ENCODE data around the gene ENSA. TPM values are rescaled to one million over a fixed set of nuclear protein-coding genes. Genes with fewer than 3 reads are reported as not detected.
"Not testable (repeated sequence)": the region's sequence is repeated elsewhere in the genome, so short reads cannot be mapped to it uniquely, and the experiment has no call there.

The ENSA gene
- total and polyA plus RNA-seq, 2 experiments from 2014 or later, result 114 to 200 TPM

- peaks cover 29% of the 10 kb centered on the region for H3K4me1 Mint-ChIP-seq
- peak overlapping the region; percentile 10; the same call in 1 of the 3 replicates for H3K4me3 Mint-ChIP-seq
- ATAC-seq (no peak), DNase-seq (ENCODE audit: low spot score) (no peak)
- Histone ChIP-seq H3K79me2 (replicated peaks; ENCODE audit: insufficient read depth) (no peaks in the 10 kb centered on the region), H4K20me1 (replicated peaks; ENCODE audit: insufficient read depth) (no peaks in the 10 kb centered on the region), H3K9me2 (ENCODE audit: insufficient read depth) (no peaks in the 10 kb centered on the region), H3K4me3 (peak overlapping the region; percentile 23), H3F3A (replicated peaks; ENCODE audit: low read depth) (0 out of 2 replicates have a peak, but pooled peaks cover 3% of the 10 kb centered on the region), H2AFZ (no peak overlapping the region), H3K27ac (ENCODE audit: low read depth) (peak overlapping the region; percentile 95), H3K27me3 (ENCODE audit: insufficient read depth) (no peaks in the 10 kb centered on the region), H3K36me3 (ENCODE audit: insufficient read depth) (no peaks in the 10 kb centered on the region), H3K4me2 (peak overlapping the region; percentile 61), H3K4me1 (ENCODE audit: insufficient read depth) (peaks cover 38% of the 10 kb centered on the region)
- H3K27me3 Mint-ChIP-seq (ENCODE audit: insufficient read depth, low read depth, poor library complexity), result peaks cover 16% of the 10 kb centered on the region
- H3K36me3 Mint-ChIP-seq (ENCODE audit: low read depth), result peaks cover 21% of the 10 kb centered on the region
- TF ChIP-seq ZNF114 (CRISPR knock-in tag; IDR thresholded peaks at IDR 0.05) (no peak), STAT1 (IDR thresholded peaks at IDR 0.05; ENCODE audit: unreplicated experiment) (no peak), REST (IDR thresholded peaks at IDR 0.05; ENCODE audit: unreplicated experiment) (no peak), CREB1 (CRISPR knock-in tag; IDR thresholded peaks at IDR 0.05; ENCODE audit: low read depth) (no peak), EZH2 (IDR thresholded peaks at IDR 0.05; ENCODE audit: low read depth, unreplicated experiment) (no peak), ETS1 (IDR thresholded peaks at IDR 0.05) (no peak), NANOG (IDR thresholded peaks at IDR 0.05; ENCODE audit: borderline replicate concordance) (no peak)
- peaks cover 2% of the 10 kb centered on the region; the same call in 1 of the 3 replicates for H3K9me3 Mint-ChIP-seq
- peak overlapping the region; percentile 97 for H3K27ac Mint-ChIP-seq
Measured at GRCh38 chr1:150642296-150642695, 12.9 kb upstream of the ENSA start.

GRCh38 chr1:150641126-150641815, 11.9 kb upstream of the ENSA start:
- not testable (repeated sequence) for H3K9me3 Mint-ChIP-seq; H3K27me3 ChIP-seq (ENCODE audit: insufficient read depth); H3K36me3 ChIP-seq (ENCODE audit: insufficient read depth); H3K79me2 ChIP-seq (replicated peaks; ENCODE audit: insufficient read depth); H3K9me2 ChIP-seq (ENCODE audit: insufficient read depth); ATAC-seq; H2AFZ ChIP-seq; H4K20me1 ChIP-seq (replicated peaks; ENCODE audit: insufficient read depth); H3F3A ChIP-seq (replicated peaks; ENCODE audit: low read depth)
- H3K27me3 Mint-ChIP-seq (ENCODE audit: insufficient read depth, low read depth, poor library complexity), result peaks cover 16% of the 10 kb centered on the region
- H3K27ac ChIP-seq (ENCODE audit: low read depth), result peak overlapping the region; percentile 98
- peak; percentile 78; the same call in 1 of the 2 replicates for TF ChIP-seq NANOG (IDR thresholded peaks at IDR 0.05; ENCODE audit: borderline replicate concordance)
- H3K36me3 Mint-ChIP-seq (ENCODE audit: low read depth), result peaks cover 20% of the 10 kb centered on the region
- H3K4me2 ChIP-seq, result peak overlapping the region; percentile 61
- H3K4me1 Mint-ChIP-seq, result peaks cover 26% of the 10 kb centered on the region
- H3K4me3 Mint-ChIP-seq, result peak overlapping the region; percentile 45
- H3K4me1 ChIP-seq (ENCODE audit: insufficient read depth), result peaks cover 33% of the 10 kb centered on the region
- H3K4me3 ChIP-seq, result peak overlapping the region; percentile 23
- peak; percentile 63 for DNase-seq (ENCODE audit: low spot score)
- peak overlapping the region; percentile 97 for H3K27ac Mint-ChIP-seq

GRCh38 chr1:150638430-150638829, 9.0 kb upstream of the ENSA start:
- H3K79me2 ChIP-seq (replicated peaks; ENCODE audit: insufficient read depth); H3K4me3 Mint-ChIP-seq; DNase-seq (ENCODE audit: low spot score): not testable (repeated sequence)

More at GRCh38 chr1:150638430-150638829, 9.0 kb upstream of the ENSA start:
- Mint-ChIP-seq H3K4me1 (peaks cover 53% of the 10 kb centered on the region), H3K27me3 (ENCODE audit: insufficient read depth, low read depth, poor library complexity) (peaks cover 21% of the 10 kb centered on the region), H3K36me3 (ENCODE audit: low read depth) (peaks cover 24% of the 10 kb centered on the region)
- ATAC-seq; H3K4me2 ChIP-seq; H3K9me3 Mint-ChIP-seq; H4K20me1 ChIP-seq (replicated peaks; ENCODE audit: insufficient read depth); H2AFZ ChIP-seq; H3K36me3 ChIP-seq (ENCODE audit: insufficient read depth); H3K27ac Mint-ChIP-seq; H3K27me3 ChIP-seq (ENCODE audit: insufficient read depth); H3K4me3 ChIP-seq; H3K9me2 ChIP-seq (ENCODE audit: insufficient read depth): not testable (repeated sequence)
- Histone ChIP-seq H3K27ac (ENCODE audit: low read depth) (peak overlapping the region; percentile 24), H3F3A (replicated peaks; ENCODE audit: low read depth) (peaks cover 14% of the 10 kb centered on the region; the same call in 1 of the 2 replicates), H3K4me1 (ENCODE audit: insufficient read depth) (peaks cover 45% of the 10 kb centered on the region)
